Activated CD4-positive, alpha-beta T cell treated with anti-CD3 and anti-CD28 coated beads, Interleukin-10, Interleukin-2, amounts not matched to agents 100 ng/mL and 50 ng/mL, durations not matched to agents 16 hours and 8 hours (primary cell): ENCODE measurements around the gene NR2C2.

ENCODE experiments used
- DNase-seq: peaks from one replicate; pipeline ENCODE4 v3.0.0-alpha.2; 2020

NR2C2 gene

GRCh38 chr3:15032650-15033049 lies 85.3 kb downstream of the NR2C2 start:
- DNase-seq, result no peak

GRCh38 chr3:15033103-15033502 lies 85.7 kb downstream of the NR2C2 start:
- DNase-seq, result no peak

GRCh38 chr3:15038306-15038705 lies 90.9 kb downstream of the NR2C2 start:
- DNase-seq, result no peak

- no peak for DNase-seq
Measured at GRCh38 chr3:15040844-15041243, 93.5 kb downstream of the NR2C2 start.

GRCh38 chr3:15041950-15042349 lies 94.6 kb downstream of the NR2C2 start:
- no peak for DNase-seq

GRCh38 chr3:15042936-15043335 lies 95.6 kb downstream of the NR2C2 start:
- DNase-seq, result no peak

GRCh38 chr3:15043408-15044171 lies 96.2 kb downstream of the NR2C2 start:
- no peak for DNase-seq

- DNase-seq, result no peak
Measured at GRCh38 chr3:15044326-15044725, 96.9 kb downstream of the NR2C2 start.

GRCh38 chr3:15045667-15046066 lies 98.3 kb downstream of the NR2C2 start:
- DNase-seq, result no peak

GRCh38 chr3:15049584-15049983 lies 102.2 kb downstream of the NR2C2 start:
- no peak for DNase-seq

GRCh38 chr3:15050405-15051092 lies 103.2 kb downstream of the NR2C2 start:
- DNase-seq, result no peak

- peak; percentile 56 for DNase-seq
Measured at GRCh38 chr3:15051531-15051930, 104.1 kb downstream of the NR2C2 start.

GRCh38 chr3:15052335-15053242 lies 105.2 kb downstream of the NR2C2 start:
- DNase-seq, result no peak

- no peak for DNase-seq
Measured at GRCh38 chr3:15053541-15053940, 106.2 kb downstream of the NR2C2 start.

GRCh38 chr3:15055019-15055557 lies 107.7 kb downstream of the NR2C2 start:
- peak; percentile 71 for DNase-seq

GRCh38 chr3:15056676-15057404 lies 109.5 kb downstream of the NR2C2 start:
- no peak for DNase-seq

GRCh38 chr3:15060029-15060428 lies 112.6 kb downstream of the NR2C2 start:
- DNase-seq, result no peak

- no peak for DNase-seq
Measured at GRCh38 chr3:15063238-15063637, 115.9 kb downstream of the NR2C2 start.

GRCh38 chr3:15063656-15064286 lies 116.4 kb downstream of the NR2C2 start:
- DNase-seq, result no peak

GRCh38 chr3:15064299-15064834 lies 117.0 kb downstream of the NR2C2 start:
- DNase-seq, result peak; percentile 40

- DNase-seq, result peak; percentile 94
Measured at GRCh38 chr3:15064835-15065549, 117.6 kb downstream of the NR2C2 start, which contains the start of gene MRPS25. MRPS25 (minus strand) TSS chr3:15065315; CDS start chr3:15065194, 121 bp downstream.
